ENCODE measurements around the gene TXNRD2.
"Not testable (repeated sequence)": the region's sequence is repeated elsewhere in the genome, so short reads cannot be mapped to it uniquely, and the experiment has no call there.

Gene TXNRD2

GRCh38 chr22:19844377-19845053 is 97.1 kb downstream of the TXNRD2 start:
- DNase-seq (ENCODE audit: low spot score), result peak; percentile 67

GRCh38 chr22:19843857-19844376 is 97.7 kb downstream of the TXNRD2 start:
- DNase-seq (ENCODE audit: low spot score), result no peak

- DNase-seq (ENCODE audit: low spot score), result no peak
Measured at GRCh38 chr22:19843107-19843856, 98.3 kb downstream of the TXNRD2 start.

- no peak for DNase-seq (ENCODE audit: low spot score)
Measured at GRCh38 chr22:19842393-19843106, 99.1 kb downstream of the TXNRD2 start.

- no peak for DNase-seq (ENCODE audit: low spot score)
Measured at GRCh38 chr22:19841641-19842392, 99.8 kb downstream of the TXNRD2 start.

- no peak for DNase-seq (ENCODE audit: low spot score)
Measured at GRCh38 chr22:19840955-19841640, 100.5 kb downstream of the TXNRD2 start.

- DNase-seq (ENCODE audit: low spot score), result no peak
Measured at GRCh38 chr22:19840059-19840458, 101.6 kb downstream of the TXNRD2 start.

- no peak for DNase-seq (ENCODE audit: low spot score)
Measured at GRCh38 chr22:19837915-19838314, 103.7 kb downstream of the TXNRD2 start.

- DNase-seq (ENCODE audit: low spot score), result no peak
Measured at GRCh38 chr22:19836512-19836911, 105.1 kb downstream of the TXNRD2 start.

- DNase-seq (ENCODE audit: low spot score), result no peak
Measured at GRCh38 chr22:19834599-19834998, 107.0 kb downstream of the TXNRD2 start.

- not testable (repeated sequence) for DNase-seq (ENCODE audit: low spot score)
Measured at GRCh38 chr22:19833327-19833726, 108.3 kb downstream of the TXNRD2 start.

- no peak for DNase-seq (ENCODE audit: low spot score)
Measured at GRCh38 chr22:19832476-19833108, 109.0 kb downstream of the TXNRD2 start.

GRCh38 chr22:19831979-19832378 is 109.6 kb downstream of the TXNRD2 start:
- not testable (repeated sequence) for DNase-seq (ENCODE audit: low spot score)

GRCh38 chr22:19831016-19831415 is 110.6 kb downstream of the TXNRD2 start:
- DNase-seq (ENCODE audit: low spot score), result no peak

- no peak for DNase-seq (ENCODE audit: low spot score)
Measured at GRCh38 chr22:19828035-19828401, 113.6 kb downstream of the TXNRD2 start.

- DNase-seq (ENCODE audit: low spot score), result no peak
Measured at GRCh38 chr22:19827341-19828034, 114.1 kb downstream of the TXNRD2 start.

- no peak for DNase-seq (ENCODE audit: low spot score)
Measured at GRCh38 chr22:19826619-19826950, 115.0 kb downstream of the TXNRD2 start.

- no peak for DNase-seq (ENCODE audit: low spot score)
Measured at GRCh38 chr22:19825904-19826618, 115.6 kb downstream of the TXNRD2 start.
